SU-DHL-6 (cell line): ENCODE results near the gene PGAP3.

ENCODE experiments used
- H2AFZ ChIP-seq: fragments of 200-600 bp; sonication (generic); 2 replicates; pipeline ENCODE4 v1.6.1; 2014; ENCODE audit warnings: low read depth, mild to moderate bottlenecking, moderate library complexity, mixed read lengths, antibody characterized with exemption, low read length; ENCODE audit not compliant: severe bottlenecking
- H3F3A ChIP-seq: fragments of 200-600 bp; shearing (Covaris generic); 2 replicates; pipeline ENCODE4 v1.6.0; 2016; ENCODE audit warnings: antibody characterized with exemption, mild to moderate bottlenecking; ENCODE audit not compliant: insufficient read depth
- H3K27ac ChIP-seq: fragments of 200-600 bp; sonication (generic); 2 replicates; pipeline ENCODE4 v1.5.1; 2016; ENCODE audit warnings: low read depth, mild to moderate bottlenecking, low read length, moderate library complexity, mixed read lengths
- H3K27me3 ChIP-seq: fragments of 200-600 bp; sonication (generic), shearing (Covaris generic); 2 replicates; pipeline ENCODE4 v1.6.0; 2014; ENCODE audit warnings: mild to moderate bottlenecking, low read length
- H3K36me3 ChIP-seq: fragments of 200-600 bp; sonication (generic); 2 replicates; pipeline ENCODE4 v1.6.1; 2014; ENCODE audit warnings: mild to moderate bottlenecking, low read length, mixed read lengths
- H3K4me2 ChIP-seq: fragments of 300-600, 200-600 bp; shearing (Covaris generic), sonication (generic); 2 replicates; pipeline ENCODE4 v1.6.0; 2014; ENCODE audit warnings: low read length, low read depth, mild to moderate bottlenecking; ENCODE audit not compliant: poor library complexity, severe bottlenecking
- H3K4me3 ChIP-seq: fragments of 200-600 bp; sonication (generic); 2 replicates; pipeline ENCODE4 v1.5.1; 2014; ENCODE audit warnings: antibody characterized with exemption, low read length, mild to moderate bottlenecking, mixed read lengths; ENCODE audit not compliant: insufficient read depth, poor library complexity, severe bottlenecking
- H3K79me2 ChIP-seq: fragments of 200-600 bp; sonication (generic); 2 replicates; pipeline ENCODE4 v1.6.1; 2014; ENCODE audit warnings: mild to moderate bottlenecking, low read length, moderate library complexity; ENCODE audit not compliant: insufficient read depth
- H3K9ac ChIP-seq: fragments of 200-600 bp; sonication (generic); 2 replicates; pipeline ENCODE4 v1.7.0; 2014; ENCODE audit warnings: mild to moderate bottlenecking, low read length
- H3K9me2 ChIP-seq: fragments of 200-600 bp; sonication (generic); replicated peaks from 2 replicates; pipeline ENCODE4 v1.6.1; 2014; ENCODE audit warnings: low read length; ENCODE audit not compliant: insufficient read depth
- H3K9me3 ChIP-seq: fragments of 200-600 bp; sonication (generic); 2 replicates; pipeline ENCODE4 v1.6.1; 2014; ENCODE audit warnings: low read length, mixed read lengths; ENCODE audit not compliant: insufficient read depth
- H4K20me1 ChIP-seq: fragments of 200-600 bp; sonication (generic); 2 replicates; pipeline ENCODE4 v1.6.1; 2014; ENCODE audit warnings: low read depth, mild to moderate bottlenecking, antibody characterized with exemption, low read length, moderate library complexity, mixed read lengths
- CTCF ChIP-seq: fragments of 200-600 bp; sonication (generic); IDR thresholded peaks from one replicate; pipeline ENCODE4 v1.5.1; 2017; ENCODE audit warnings: antibody characterized with exemption, mild to moderate bottlenecking, low read length, moderate library complexity; ENCODE audit not compliant: insufficient read depth, poor library complexity, severe bottlenecking
- EZH2phosphoT487 ChIP-seq: fragments of 200-600 bp; sonication (generic), shearing (Covaris generic); conservative IDR thresholded peaks from 2 replicates; pipeline ENCODE4 v1.6.1; 2018; ENCODE audit warnings: mild to moderate bottlenecking, antibody characterized with exemption, low read length, moderate library complexity, mixed read lengths

Gene PGAP3

GRCh38 chr17:39724731-39725130 is 36.9 kb upstream of the PGAP3 start:
- no peaks in the 10 kb centered on the region for H3K9me2 ChIP-seq
- H3K9me3 ChIP-seq: no peaks in the 10 kb centered on the region
- no peak overlapping the region for H3K9ac ChIP-seq
- H4K20me1 ChIP-seq: no peaks in the 10 kb centered on the region
- no peaks in the 10 kb centered on the region for H3F3A ChIP-seq
- TF ChIP-seq CTCF (no peak), EZH2phosphoT487 (no peak)
- H3K27me3 ChIP-seq: no peaks in the 10 kb centered on the region
- H3K36me3 ChIP-seq: no peaks in the 10 kb centered on the region
- no peak overlapping the region for H3K4me2 ChIP-seq
- no peak overlapping the region for H3K27ac ChIP-seq
- no peak overlapping the region for H2AFZ ChIP-seq
- H3K79me2 ChIP-seq: peaks cover 7% of the 10 kb centered on the region; the same call in 1 of the 2 replicates
- H3K4me3 ChIP-seq: no peak overlapping the region

GRCh38 chr17:39722965-39723848 is 35.4 kb upstream of the PGAP3 start:
- H3K4me3 ChIP-seq: no peak overlapping the region
- TF ChIP-seq CTCF (no peak), EZH2phosphoT487 (no peak)
- no peaks in the 10 kb centered on the region for H3F3A ChIP-seq
- no peaks in the 10 kb centered on the region for H3K9me2 ChIP-seq
- no peaks in the 10 kb centered on the region for H4K20me1 ChIP-seq
- H3K9me3 ChIP-seq: no peaks in the 10 kb centered on the region
- no peaks in the 10 kb centered on the region for H3K79me2 ChIP-seq
- H3K9ac ChIP-seq: no peak overlapping the region
- H3K4me2 ChIP-seq: no peak overlapping the region
- H3K27ac ChIP-seq: no peak overlapping the region
- no peak overlapping the region for H2AFZ ChIP-seq
- H3K36me3 ChIP-seq: no peaks in the 10 kb centered on the region
- H3K27me3 ChIP-seq: no peaks in the 10 kb centered on the region

- Histone ChIP-seq H3K4me3 (no peak overlapping the region), H2AFZ (no peak overlapping the region), H3K9me2 (no peaks in the 10 kb centered on the region), H4K20me1 (no peaks in the 10 kb centered on the region), H3K9ac (no peak overlapping the region), H3K79me2 (no peaks in the 10 kb centered on the region), H3K27me3 (no peaks in the 10 kb centered on the region), H3K4me2 (no peak overlapping the region), H3K9me3 (no peaks in the 10 kb centered on the region), H3F3A (no peaks in the 10 kb centered on the region), H3K27ac (no peak overlapping the region), H3K36me3 (no peaks in the 10 kb centered on the region)
- TF ChIP-seq EZH2phosphoT487: no peak
- no peak for TF ChIP-seq CTCF
Measured at GRCh38 chr17:39722104-39722503, 34.2 kb upstream of the PGAP3 start.
